Nephron progenitor cell (in vitro differentiated cells): ENCODE results near the gene GCLC.

ENCODE experiments used
- DNase-seq: peaks from one replicate; pipeline ENCODE4 v3.0.0; 2021
- H3K27ac Mint-ChIP-seq: 2 replicates; pipeline ENCODE4 v1.8.0; 2021; ENCODE audit warnings: mild to moderate bottlenecking, moderate library complexity, mixed read lengths
- H3K27me3 Mint-ChIP-seq: 2 replicates; pipeline ENCODE4 v1.8.0; 2021; ENCODE audit warnings: mild to moderate bottlenecking, low read depth, mixed read lengths; ENCODE audit not compliant: poor library complexity
- H3K36me3 Mint-ChIP-seq: 2 replicates; pipeline ENCODE4 v1.8.0; 2021; ENCODE audit warnings: low read depth, mixed read lengths
- H3K4me1 Mint-ChIP-seq: 2 replicates; pipeline ENCODE4 v1.8.0; 2021; ENCODE audit warnings: mixed read lengths
- H3K4me3 Mint-ChIP-seq: 2 replicates; pipeline ENCODE4 v1.8.0; 2021; ENCODE audit warnings: mild to moderate bottlenecking, moderate library complexity, mixed read lengths
- H3K9me3 Mint-ChIP-seq: 2 replicates; pipeline ENCODE4 v1.8.0; 2021; ENCODE audit warnings: mild to moderate bottlenecking, moderate library complexity, mixed read lengths
- TF ChIP-seq, protein P1 (sequence below): fragments of 200-600 bp; sonication (generic); IDR thresholded peaks from 2 replicates; pipeline ENCODE4 v1.5.0; 2021; ENCODE audit warnings: antibody characterized with exemption

Gene GCLC

GRCh38 chr6:53474010-53474409 lies 70.9 kb downstream of the GCLC start:
- H3K36me3 Mint-ChIP-seq, result no peaks in the 10 kb centered on the region
- H3K9me3 Mint-ChIP-seq, result no peaks in the 10 kb centered on the region
- H3K27ac Mint-ChIP-seq, result no peak overlapping the region
- TF ChIP-seq, protein P1, sequence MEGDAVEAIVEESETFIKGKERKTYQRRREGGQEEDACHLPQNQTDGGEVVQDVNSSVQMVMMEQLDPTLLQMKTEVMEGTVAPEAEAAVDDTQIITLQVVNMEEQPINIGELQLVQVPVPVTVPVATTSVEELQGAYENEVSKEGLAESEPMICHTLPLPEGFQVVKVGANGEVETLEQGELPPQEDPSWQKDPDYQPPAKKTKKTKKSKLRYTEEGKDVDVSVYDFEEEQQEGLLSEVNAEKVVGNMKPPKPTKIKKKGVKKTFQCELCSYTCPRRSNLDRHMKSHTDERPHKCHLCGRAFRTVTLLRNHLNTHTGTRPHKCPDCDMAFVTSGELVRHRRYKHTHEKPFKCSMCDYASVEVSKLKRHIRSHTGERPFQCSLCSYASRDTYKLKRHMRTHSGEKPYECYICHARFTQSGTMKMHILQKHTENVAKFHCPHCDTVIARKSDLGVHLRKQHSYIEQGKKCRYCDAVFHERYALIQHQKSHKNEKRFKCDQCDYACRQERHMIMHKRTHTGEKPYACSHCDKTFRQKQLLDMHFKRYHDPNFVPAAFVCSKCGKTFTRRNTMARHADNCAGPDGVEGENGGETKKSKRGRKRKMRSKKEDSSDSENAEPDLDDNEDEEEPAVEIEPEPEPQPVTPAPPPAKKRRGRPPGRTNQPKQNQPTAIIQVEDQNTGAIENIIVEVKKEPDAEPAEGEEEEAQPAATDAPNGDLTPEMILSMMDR, result no peak
- H3K4me1 Mint-ChIP-seq, result no peaks in the 10 kb centered on the region
- H3K27me3 Mint-ChIP-seq, result peaks cover 10% of the 10 kb centered on the region
- no peak for DNase-seq
- no peak overlapping the region for H3K4me3 Mint-ChIP-seq

DNA sequence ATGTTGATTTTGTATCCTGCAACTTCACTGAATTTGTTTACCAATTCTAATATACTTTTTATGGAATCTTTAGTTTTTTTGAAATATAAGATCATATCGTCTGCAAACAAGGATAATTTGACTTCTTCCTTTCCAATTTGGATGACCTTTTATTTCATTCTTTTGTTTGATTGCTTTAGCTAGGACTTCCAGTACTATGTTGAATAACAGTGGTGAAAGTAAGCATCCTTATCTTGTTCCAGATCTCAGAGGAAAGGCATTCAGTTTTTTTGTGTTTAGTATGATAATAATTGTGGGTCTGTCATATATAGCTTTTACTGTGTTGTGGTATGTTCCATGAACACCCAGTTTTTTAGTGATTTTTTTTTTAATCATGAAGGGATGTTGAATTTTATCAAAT lies 75.7 kb downstream of the GCLC start:
- peaks cover 10% of the 10 kb centered on the region for H3K27me3 Mint-ChIP-seq
- H3K36me3 Mint-ChIP-seq, result no peaks in the 10 kb centered on the region
- no peak for DNase-seq
- no peak overlapping the region for H3K27ac Mint-ChIP-seq
- H3K9me3 Mint-ChIP-seq, result no peaks in the 10 kb centered on the region
- H3K4me3 Mint-ChIP-seq, result no peak overlapping the region
- H3K4me1 Mint-ChIP-seq, result no peaks in the 10 kb centered on the region
- TF ChIP-seq, protein P1, result no peak

DNA sequence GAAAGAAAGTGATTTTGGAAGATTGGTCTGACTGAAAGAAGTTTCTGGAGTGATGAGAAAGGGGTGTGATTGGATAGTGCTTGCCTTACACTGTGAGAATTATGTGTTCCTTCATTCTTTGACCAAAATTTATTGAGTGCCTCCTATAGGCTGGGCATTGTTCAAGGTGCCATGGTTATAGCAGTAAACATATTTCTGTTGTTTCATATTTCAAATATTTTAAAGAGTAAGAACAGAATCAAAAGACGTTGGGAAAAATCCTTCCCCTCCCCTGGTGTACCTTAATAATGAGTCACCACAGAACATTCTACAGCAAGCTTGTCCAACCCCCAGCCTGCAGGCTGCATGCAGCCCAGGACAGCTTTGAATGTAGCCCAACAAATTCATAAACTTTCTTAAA lies 78.6 kb downstream of the GCLC start:
- no peaks in the 10 kb centered on the region for H3K4me1 Mint-ChIP-seq
- no peaks in the 10 kb centered on the region for H3K9me3 Mint-ChIP-seq
- H3K27ac Mint-ChIP-seq, result no peak overlapping the region
- DNase-seq, result no peak
- TF ChIP-seq, protein P1, result no peak
- H3K36me3 Mint-ChIP-seq, result no peaks in the 10 kb centered on the region
- H3K4me3 Mint-ChIP-seq, result no peak overlapping the region
- H3K27me3 Mint-ChIP-seq, result peaks cover 10% of the 10 kb centered on the region

DNA sequence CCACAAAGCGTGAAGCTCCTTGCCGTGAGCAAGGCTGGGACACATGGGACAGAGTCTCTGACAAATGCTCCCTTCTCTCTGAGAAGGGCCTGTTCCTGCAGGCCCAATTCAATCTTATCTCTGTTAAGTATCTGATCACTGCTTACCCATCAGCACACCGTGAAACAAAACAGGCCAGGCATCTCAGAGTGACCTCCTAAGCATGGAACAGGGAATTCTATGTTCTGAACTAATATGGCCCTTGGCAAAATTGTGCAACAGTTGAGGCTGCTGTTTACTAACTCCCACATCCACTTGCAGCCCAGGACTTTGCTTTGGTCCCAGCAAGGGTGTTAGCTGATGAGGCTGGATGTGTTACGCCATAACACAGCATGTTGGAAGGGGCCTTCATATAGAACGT lies 79.2 kb downstream of the GCLC start:
- no peak for DNase-seq
- no peaks in the 10 kb centered on the region for H3K4me1 Mint-ChIP-seq
- no peak overlapping the region for H3K27ac Mint-ChIP-seq
- TF ChIP-seq, protein P1, result no peak
- H3K4me3 Mint-ChIP-seq, result no peak overlapping the region
- H3K27me3 Mint-ChIP-seq, result peaks cover 10% of the 10 kb centered on the region
- no peaks in the 10 kb centered on the region for H3K9me3 Mint-ChIP-seq
- H3K36me3 Mint-ChIP-seq, result no peaks in the 10 kb centered on the region

DNA sequence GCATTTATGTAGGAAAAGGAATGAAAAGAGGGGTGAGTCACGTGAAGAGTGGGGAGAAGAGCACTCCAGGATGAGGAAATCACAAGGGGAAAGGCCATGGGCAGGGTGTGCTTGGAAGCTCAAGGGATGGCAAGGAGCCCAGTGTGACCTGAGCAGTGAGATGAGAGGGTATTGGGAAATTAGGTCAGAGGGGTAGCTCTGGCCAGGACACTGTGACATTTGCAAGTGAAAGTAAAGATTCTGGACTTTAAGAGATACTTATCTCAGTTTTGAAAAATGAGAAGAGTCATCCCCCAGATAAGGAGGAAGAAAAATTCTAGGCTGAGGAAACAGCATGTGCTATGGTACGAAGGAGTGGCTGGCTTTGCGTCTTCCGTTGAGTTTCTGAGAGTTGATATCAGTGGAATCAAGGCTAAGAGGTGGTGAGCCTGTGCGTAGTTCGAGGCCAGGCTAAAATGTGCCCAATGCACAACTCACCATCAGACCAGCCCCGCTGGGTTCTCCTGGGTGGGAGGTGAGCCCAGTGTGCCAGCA lies 79.9 kb downstream of the GCLC start:
- H3K36me3 Mint-ChIP-seq, result no peaks in the 10 kb centered on the region
- DNase-seq, result no peak

GRCh38 chr6:53464483-53464882 lies 80.4 kb downstream of the GCLC start:
- DNase-seq, result no peak
- no peaks in the 10 kb centered on the region for H3K36me3 Mint-ChIP-seq
- H3K4me1 Mint-ChIP-seq, result no peaks in the 10 kb centered on the region
- no peak overlapping the region for H3K27ac Mint-ChIP-seq
- TF ChIP-seq, protein P1, result no peak
- no peak overlapping the region for H3K4me3 Mint-ChIP-seq
- H3K27me3 Mint-ChIP-seq, result peaks cover 8% of the 10 kb centered on the region
- H3K9me3 Mint-ChIP-seq, result no peaks in the 10 kb centered on the region

More for the DNA sequence above, 79.9 kb downstream of the GCLC start:
- Mint-ChIP-seq H3K27ac (no peak overlapping the region), H3K27me3 (peaks cover 11% of the 10 kb centered on the region), H3K9me3 (no peaks in the 10 kb centered on the region), H3K4me3 (no peak overlapping the region), H3K4me1 (no peaks in the 10 kb centered on the region)
- TF ChIP-seq, protein P1, result no peak
